Measurements from ENCODE around the gene ATP6V1D.
"Not testable (repeated sequence)": the region's sequence is repeated elsewhere in the genome, so short reads cannot be mapped to it uniquely, and the experiment has no call there.

ATP6V1D gene

GRCh38 chr14:67359775-67360469, at the start of gene ATP6V1D, which contains the start of gene EIF2S1:
TSS of gene ATP6V1D (minus strand) at chr14:67359804. CDS start at chr14:67359698, 106 bp downstream.
TSS of gene EIF2S1 (plus strand) at chr14:67360328. CDS start at chr14:67364768, 4,440 bp downstream.
- DNase-seq: peak; percentile 96 to 98

GRCh38 chr14:67408122-67408801, 48.7 kb upstream of the ATP6V1D start:
- not testable (repeated sequence) for DNase-seq

- no peak for DNase-seq
These were observed 46.2 kb upstream of the ATP6V1D start for GRCh38 chr14:67405771-67406170.

GRCh38 chr14:67400434-67400833, 40.8 kb upstream of the ATP6V1D start:
- no peak for DNase-seq

- DNase-seq: no peak
These were observed 37.9 kb upstream of the ATP6V1D start for GRCh38 chr14:67397536-67397935.

- no peak for DNase-seq
These were observed 36.9 kb upstream of the ATP6V1D start for GRCh38 chr14:67396381-67396970.

- no peak for DNase-seq
These were observed 36.2 kb upstream of the ATP6V1D start for GRCh38 chr14:67395876-67396189.

- DNase-seq: no peak
These were observed 35.7 kb upstream of the ATP6V1D start for GRCh38 chr14:67395086-67395875.

- DNase-seq: no peak
These were observed 34.1 kb upstream of the ATP6V1D start for GRCh38 chr14:67393689-67394088.

- DNase-seq: no peak
These were observed 33.2 kb upstream of the ATP6V1D start for GRCh38 chr14:67392800-67393199.

GRCh38 chr14:67392123-67392522, 32.5 kb upstream of the ATP6V1D start:
- no peak for DNase-seq

- no peak for DNase-seq
These were observed 31.7 kb upstream of the ATP6V1D start for GRCh38 chr14:67391268-67391667.

GRCh38 chr14:67389811-67390534, 30.4 kb upstream of the ATP6V1D start:
- no peak for DNase-seq

GRCh38 chr14:67389275-67389674, 29.7 kb upstream of the ATP6V1D start:
- no peak for DNase-seq

- no peak for DNase-seq
These were observed 27.6 kb upstream of the ATP6V1D start for GRCh38 chr14:67387195-67387594.

GRCh38 chr14:67385618-67386017, 26.0 kb upstream of the ATP6V1D start:
- no peak for DNase-seq

GRCh38 chr14:67385120-67385519, 25.5 kb upstream of the ATP6V1D start:
- no peak for DNase-seq

GRCh38 chr14:67377916-67378315, 18.3 kb upstream of the ATP6V1D start:
- DNase-seq: no peak

- no peak for DNase-seq
These were observed 13.7 kb upstream of the ATP6V1D start for GRCh38 chr14:67373347-67373746.

GRCh38 chr14:67372833-67373232, 13.2 kb upstream of the ATP6V1D start:
- no peak for DNase-seq

- DNase-seq: no peak
These were observed 11.9 kb upstream of the ATP6V1D start for GRCh38 chr14:67371247-67372148.

GRCh38 chr14:67370830-67371229, 11.2 kb upstream of the ATP6V1D start:
- no peak for DNase-seq

Measured in stimulated activated CD4-positive, alpha-beta T cell treated with anti-CD3 and anti-CD28 coated beads, Interleukin-2, amount 100 ng/mL, for 48 hours (primary cell).